Mucosa of descending colon (tissue), 3 donors: ENCODE results near the gene CDK2AP2. TPM values are rescaled to one million over a fixed set of nuclear protein-coding genes. Genes with fewer than 3 reads are reported as not detected.

Experiments used
- ATAC-seq: fragments of 200-7000 bp; cut with Tn5 transposase; one replicate; pipeline ENCODE4 v1.9.1; 2020; ENCODE audit warnings: mild to moderate bottlenecking, moderate library complexity
- DNase-seq, 3 donors: peaks; one replicate each; pipeline ENCODE4 v3.0.0-alpha.2; 2020
- H3K36me3 ChIP-seq: fragments of 200-600 bp; one replicate; pipeline ENCODE4 v1.8.0; 2021; ENCODE audit warnings: low read depth, mild to moderate bottlenecking
- H3K4me1 ChIP-seq: fragments of 200-600 bp; one replicate; pipeline ENCODE4 v1.8.0; 2021; ENCODE audit warnings: low read depth, mild to moderate bottlenecking
- H3K4me3 ChIP-seq: fragments of 200-600 bp; one replicate; pipeline ENCODE4 v1.8.0; 2021; ENCODE audit warnings: mild to moderate bottlenecking
- H3K9me3 ChIP-seq: fragments of 200-600 bp; one replicate; pipeline ENCODE4 v1.8.0; 2021; ENCODE audit warnings: mild to moderate bottlenecking
- intact Hi-C, 2 donors: fragments of 100-400 bp; cut with DNase I in 1 of 2; cut with micrococcal nuclease in 1 of 2; formaldehyde crosslinking; loops; one replicate each; pipeline versions ENCODE4 v1.11.0 to v1.11.1; 2022; cut with DNase I, micrococcal nuclease
- total RNA-seq, 3 donors: library from RNA; stranded (reverse); fragmentation: NEBNext Ultra II Directional in 2 of 3; extraction: Animal tissue kit (Norgen Biotek cat#: 25700) in 2 of 3; gene quantifications; one replicate each; pipeline versions ENCODE4 v1.2.1 to v1.2.4, GENCODE V29; 2021 to 2023
- TF ChIP-seq, protein P1 (sequence below): fragments of 200-600 bp; IDR thresholded peaks from one replicate; pipeline ENCODE4 v1.8.0; 2022; ENCODE audit warnings: antibody characterized with exemption, mild to moderate bottlenecking
- donor health status: DM: no; HTN: no; CAD: no; lungs with moderate emphysema.
- donor health status: DM: no; HTN: no; CAD: no.
- donor health status: DM: no; HTN: yes; CAD: no.

CDK2AP2 gene
- total RNA-seq, 3 donors from 2014 or later = 63.5 to 81.3 (median 79.3) TPM

DNA sequence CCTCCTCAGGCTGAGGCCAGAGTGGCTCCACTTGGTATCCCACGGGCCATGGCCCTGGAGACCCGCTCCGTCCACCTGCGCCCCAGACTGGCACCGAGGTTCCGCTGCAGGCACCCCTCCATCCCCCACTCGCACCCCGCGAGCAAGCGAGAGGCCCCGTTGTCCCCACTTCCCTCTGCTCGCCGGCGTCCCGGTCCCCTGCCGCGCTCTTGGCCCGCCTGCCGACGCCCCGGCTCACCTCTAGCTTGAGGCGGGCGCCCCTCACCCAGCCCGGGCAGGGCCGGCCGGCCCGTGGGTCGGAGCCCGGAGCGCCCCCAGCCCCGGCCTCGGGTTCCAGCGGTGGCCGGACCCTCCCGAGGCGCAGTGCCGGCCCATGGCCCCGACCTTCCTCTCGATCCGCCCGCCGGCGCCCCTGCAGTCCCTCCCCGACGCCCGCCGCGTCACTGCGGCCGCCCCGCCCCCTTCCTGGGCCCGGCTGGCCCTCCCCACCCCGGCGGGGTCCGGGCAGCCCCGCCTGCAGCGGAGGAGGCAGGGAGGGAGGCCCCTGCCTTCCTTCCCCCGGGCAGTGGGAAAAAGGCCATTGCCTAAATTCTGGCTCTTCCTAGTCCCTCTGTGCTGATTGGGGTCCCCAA lies 2.9 kb downstream of the CDK2AP2 start, which contains the start of gene PITPNM1:
Gene PITPNM1, minus strand, starts transcription at position 414 of the 632 bp plus-strand sequence. CDS start 1,183 bp downstream, outside the sequence.
- DNase-seq (peak; percentile 85 to 92 (median 90)), ATAC-seq (peak; percentile 54)
- TF ChIP-seq, protein P1, sequence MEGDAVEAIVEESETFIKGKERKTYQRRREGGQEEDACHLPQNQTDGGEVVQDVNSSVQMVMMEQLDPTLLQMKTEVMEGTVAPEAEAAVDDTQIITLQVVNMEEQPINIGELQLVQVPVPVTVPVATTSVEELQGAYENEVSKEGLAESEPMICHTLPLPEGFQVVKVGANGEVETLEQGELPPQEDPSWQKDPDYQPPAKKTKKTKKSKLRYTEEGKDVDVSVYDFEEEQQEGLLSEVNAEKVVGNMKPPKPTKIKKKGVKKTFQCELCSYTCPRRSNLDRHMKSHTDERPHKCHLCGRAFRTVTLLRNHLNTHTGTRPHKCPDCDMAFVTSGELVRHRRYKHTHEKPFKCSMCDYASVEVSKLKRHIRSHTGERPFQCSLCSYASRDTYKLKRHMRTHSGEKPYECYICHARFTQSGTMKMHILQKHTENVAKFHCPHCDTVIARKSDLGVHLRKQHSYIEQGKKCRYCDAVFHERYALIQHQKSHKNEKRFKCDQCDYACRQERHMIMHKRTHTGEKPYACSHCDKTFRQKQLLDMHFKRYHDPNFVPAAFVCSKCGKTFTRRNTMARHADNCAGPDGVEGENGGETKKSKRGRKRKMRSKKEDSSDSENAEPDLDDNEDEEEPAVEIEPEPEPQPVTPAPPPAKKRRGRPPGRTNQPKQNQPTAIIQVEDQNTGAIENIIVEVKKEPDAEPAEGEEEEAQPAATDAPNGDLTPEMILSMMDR = no peak
- intact Hi-C loops = no loop called here
- H3K9me3 ChIP-seq = no peaks in the 10 kb centered on the region
- no peaks in the 10 kb centered on the region for H3K36me3 ChIP-seq
- peaks cover 31% of the 10 kb centered on the region for H3K4me1 ChIP-seq
- peak within 1 kb of the TSS; percentile 81 for H3K4me3 ChIP-seq

DNA sequence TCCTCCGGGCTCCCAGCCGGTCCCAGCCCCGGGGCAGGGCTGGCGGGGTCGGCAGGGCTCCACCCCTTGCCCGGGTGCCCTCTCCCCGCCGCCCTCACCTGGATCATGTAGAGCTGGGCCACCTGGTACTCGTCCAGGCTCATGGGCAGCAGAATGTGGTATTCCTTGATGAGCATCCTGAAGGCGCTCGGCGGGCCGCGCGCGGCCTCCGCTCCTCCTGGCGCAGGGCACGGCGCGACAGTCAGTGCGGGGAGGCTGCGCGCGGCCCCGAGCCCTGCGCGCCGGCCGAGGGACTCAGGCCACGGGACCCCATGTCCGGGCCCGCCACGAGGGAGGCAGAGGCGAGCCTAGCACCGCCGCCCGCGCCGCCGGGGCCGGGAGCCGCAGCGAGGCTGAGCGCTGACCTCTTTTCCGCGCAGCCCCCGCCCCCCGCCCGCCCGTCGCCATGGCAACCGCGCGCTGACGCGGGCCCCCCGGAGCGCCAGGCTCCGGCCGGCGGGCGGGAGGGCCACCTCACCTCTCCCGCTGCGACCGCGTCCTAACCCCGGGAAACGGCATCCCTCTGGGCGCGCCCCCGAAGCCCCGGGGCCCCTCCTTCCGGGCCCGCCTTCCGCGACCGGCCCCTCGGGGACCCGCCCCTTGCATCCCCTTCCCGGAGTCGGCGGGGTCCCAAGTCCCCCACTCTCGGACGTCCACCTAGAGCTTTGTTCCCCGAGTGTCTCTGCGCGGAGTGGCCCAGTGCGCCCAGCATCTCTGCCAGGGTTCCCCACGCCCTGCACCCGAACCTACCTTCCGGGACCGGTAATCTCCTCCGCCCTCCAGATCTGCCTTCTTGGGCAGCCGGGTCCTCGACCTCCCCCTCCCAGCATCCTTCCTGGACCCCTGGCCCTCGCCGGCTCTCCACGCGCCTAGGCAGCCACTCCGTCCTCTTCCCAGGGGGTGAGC lies 3.7 kb downstream of the CDK2AP2 start:
- intact Hi-C loops = no loop called here
- DNase-seq (peak in 2 of 3 donors; percentile 43 to 58), ATAC-seq (no peak)

DNA sequence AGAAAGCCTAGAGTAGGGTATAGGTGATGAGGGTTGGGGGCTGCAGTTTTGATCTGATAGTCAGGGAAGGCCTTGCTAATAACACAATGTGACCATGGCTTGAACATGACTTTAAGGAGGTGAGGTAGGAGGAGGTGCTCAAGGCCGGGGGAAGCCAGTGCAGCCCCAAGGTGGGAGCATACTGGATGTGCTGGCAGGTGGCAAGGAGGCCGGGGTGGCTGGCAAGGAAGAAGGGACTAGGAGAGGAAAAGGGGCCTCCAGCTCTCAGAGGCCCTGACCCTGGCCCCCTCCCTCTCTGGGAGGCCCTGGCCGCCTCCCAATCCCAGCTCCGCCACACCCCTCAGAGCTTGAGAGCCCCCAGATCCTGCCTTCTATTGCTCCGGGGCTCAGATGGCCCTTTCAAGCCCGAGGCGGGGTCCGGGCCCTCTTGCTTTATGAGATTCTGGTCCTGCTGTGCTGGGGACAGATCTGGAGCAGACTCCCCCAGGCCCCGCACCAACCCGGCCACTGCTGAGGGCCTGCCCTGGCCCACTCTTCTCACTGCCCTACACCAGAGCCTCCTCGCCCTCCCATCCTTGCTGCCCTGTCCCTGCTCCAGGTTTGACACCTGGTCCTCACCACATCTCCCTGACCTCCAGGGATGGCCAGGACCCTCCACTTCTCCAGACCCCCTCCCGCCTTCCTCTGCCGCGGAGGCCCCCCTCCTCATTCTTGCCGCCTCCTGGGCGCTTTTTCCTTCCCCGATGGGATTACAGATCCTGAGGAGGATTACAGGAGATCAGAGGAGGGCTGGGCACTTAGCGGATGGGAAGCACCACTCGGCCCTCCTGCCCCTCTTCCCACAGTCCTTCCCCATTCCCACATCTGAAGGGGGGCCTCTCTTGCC lies 4.6 kb downstream of the CDK2AP2 start:
- intact Hi-C loops = no loop called here

More for the DNA sequence above, 3.7 kb downstream of the CDK2AP2 start:
- H3K4me1 ChIP-seq = peaks cover 31% of the 10 kb centered on the region
- no peaks in the 10 kb centered on the region for H3K36me3 ChIP-seq
- H3K9me3 ChIP-seq = no peaks in the 10 kb centered on the region
- H3K4me3 ChIP-seq = peak overlapping the region; percentile 81
- TF ChIP-seq, protein P1 = no peak

DNA sequence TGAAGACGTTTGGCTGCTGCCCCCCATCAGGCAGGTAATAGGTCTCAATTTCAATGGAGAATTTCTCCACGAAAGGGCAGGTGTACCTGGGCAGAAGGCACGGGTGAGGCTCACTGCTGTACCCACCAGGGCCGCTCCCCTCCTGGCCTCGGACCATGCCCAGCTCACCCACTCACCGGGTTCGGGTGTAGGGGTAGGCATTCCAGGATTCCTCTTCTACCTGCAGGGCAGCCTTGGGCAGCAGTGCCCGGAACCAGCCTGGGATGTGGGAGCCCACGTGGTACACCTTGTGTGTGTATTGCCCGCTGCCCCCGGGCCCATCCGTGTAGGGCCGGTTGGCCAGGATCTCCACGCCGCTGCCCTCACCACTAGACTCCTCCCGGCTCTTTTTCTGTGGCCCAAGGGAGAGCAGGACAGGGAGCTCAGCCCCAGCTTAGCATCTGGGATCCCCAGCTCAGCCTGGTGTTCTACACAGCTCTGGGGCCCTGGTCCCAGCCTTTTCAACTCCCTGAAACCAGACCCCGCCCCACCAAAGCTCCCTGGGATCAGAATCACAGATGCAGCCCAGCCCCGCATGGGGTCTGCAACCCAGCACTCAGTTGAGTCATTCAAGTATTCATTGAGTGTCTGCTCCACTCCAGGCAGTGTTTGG lies 5.5 kb downstream of the CDK2AP2 start:
- Histone ChIP-seq H3K9me3 (no peaks in the 10 kb centered on the region), H3K4me1 (peaks cover 29% of the 10 kb centered on the region), H3K36me3 (no peaks in the 10 kb centered on the region), H3K4me3 (no peak overlapping the region)
- TF ChIP-seq, protein P1 = no peak
- no peak for ATAC-seq
- DNase-seq = peak in 1 of 3 donors; percentile 49
- intact Hi-C loops = no loop called here

More for the DNA sequence above, 4.6 kb downstream of the CDK2AP2 start:
- Histone ChIP-seq H3K36me3 (no peaks in the 10 kb centered on the region), H3K9me3 (no peaks in the 10 kb centered on the region), H3K4me3 (no peak overlapping the region), H3K4me1 (peaks cover 31% of the 10 kb centered on the region)
- ATAC-seq (no peak), DNase-seq (peak in 2 of 3 donors; percentile 46 to 60)
- TF ChIP-seq, protein P1 = no peak

DNA sequence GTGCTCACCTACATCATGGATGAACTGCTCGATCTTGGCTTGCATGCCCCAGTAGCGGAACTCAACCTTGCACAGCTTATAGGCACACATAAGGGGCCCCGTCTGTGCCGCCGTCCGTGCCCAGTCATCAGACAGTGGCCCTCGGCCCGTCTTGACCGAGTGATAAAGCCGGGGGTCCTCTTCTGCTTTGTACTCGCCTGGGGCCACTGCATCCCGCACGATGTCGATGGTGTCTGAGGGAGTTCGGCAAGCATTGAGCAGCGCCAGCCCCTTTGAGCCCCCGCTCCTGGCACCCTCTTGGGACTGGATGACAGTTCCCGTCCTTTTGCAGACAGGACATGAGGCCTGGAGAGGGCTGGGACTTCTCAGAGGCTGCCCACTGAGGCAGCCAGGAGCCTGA lies 6.1 kb downstream of the CDK2AP2 start:
- peaks cover 23% of the 10 kb centered on the region for H3K4me1 ChIP-seq
- H3K36me3 ChIP-seq = no peaks in the 10 kb centered on the region
- intact Hi-C loops = no loop called here

More for the DNA sequence above, 6.1 kb downstream of the CDK2AP2 start:
- ATAC-seq (no peak), DNase-seq (peak in 1 of 3 donors; percentile 57)
- Histone ChIP-seq H3K4me3 (no peak overlapping the region), H3K9me3 (no peaks in the 10 kb centered on the region)
- TF ChIP-seq, protein P1 = no peak
